ENCODE results near the gene SLC5A10. TPM values are rescaled to one million over a fixed set of nuclear protein-coding genes. Genes with fewer than 3 reads are reported as not detected.

The SLC5A10 gene
- polyA plus RNA-seq, 10 donors, result 0.08 to 0.29 (median 0.19) TPM; not detected in 2

DNA sequence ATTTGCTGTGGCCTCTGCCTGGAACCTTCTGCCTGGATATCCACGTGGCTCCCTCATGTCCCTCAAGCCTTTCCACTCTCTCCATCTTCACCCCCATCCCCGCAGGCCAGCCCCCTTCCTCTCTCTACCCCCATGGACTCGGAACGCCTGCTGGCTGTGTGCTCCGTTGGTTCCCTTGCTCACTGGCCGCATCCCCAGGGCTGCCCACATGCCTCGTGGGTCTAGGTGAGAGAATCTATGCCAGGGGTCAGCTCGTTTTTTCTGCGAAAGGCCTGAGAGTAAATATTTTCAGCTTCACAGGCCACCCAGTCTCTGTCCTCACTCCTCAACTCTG, 12.0 kb downstream of the SLC5A10 start:
- DNase-seq, result no peak

DNA sequence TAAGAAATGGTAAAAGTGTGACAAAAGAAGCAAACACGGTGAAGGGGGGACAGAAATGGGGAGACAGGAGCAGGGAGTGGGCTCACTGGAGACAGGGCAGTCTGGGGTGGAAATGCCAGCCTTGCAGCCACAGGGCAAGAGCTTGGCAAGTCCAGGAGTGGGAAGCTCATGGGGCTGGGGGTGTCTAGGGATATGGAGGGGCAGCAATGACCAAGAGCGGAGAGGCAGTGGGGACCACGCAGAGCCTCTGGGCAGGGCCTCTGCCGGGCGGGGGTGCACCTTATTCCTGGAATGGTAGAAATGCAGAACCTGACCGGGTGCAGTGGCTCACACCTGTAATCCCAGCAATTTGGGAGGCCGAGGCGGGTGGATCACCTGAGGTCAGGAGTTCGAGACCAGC, 12.6 kb downstream of the SLC5A10 start:
- DNase-seq, result no peak

DNA sequence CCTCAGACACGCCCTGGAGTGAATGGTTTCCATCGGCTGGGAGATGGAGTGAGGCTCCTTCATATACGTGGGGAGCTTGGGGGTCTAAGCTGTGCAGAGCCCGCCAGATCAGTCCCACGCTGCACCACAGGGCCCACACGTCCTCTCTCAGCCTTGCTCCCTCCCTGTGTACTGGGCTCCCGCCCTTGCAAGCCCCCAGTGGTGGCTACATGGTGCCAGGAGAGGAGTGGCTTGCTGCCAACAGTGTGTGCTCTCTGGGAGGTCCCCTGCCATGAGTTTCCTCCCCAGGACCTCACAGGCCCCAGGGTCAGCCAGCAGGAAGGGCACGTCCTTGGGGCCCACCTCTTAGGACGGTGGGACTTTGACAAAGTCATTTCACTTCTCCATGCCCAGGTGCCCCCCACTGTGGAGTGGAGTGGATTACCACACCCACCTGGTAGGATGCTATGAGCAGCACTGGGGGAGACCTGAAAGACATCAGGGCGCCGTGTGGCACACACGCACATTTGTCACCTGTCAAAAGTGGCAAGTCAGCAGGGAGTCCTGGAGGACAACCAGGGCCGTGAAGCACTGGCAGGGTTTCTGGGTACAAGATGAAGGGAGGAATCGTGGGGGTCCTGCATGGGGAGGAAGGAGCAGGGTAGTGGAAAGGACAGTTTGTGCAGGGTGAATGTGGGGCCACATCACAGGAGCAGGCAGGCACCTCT, 13.7 kb downstream of the SLC5A10 start:
- DNase-seq, result no peak

DNA sequence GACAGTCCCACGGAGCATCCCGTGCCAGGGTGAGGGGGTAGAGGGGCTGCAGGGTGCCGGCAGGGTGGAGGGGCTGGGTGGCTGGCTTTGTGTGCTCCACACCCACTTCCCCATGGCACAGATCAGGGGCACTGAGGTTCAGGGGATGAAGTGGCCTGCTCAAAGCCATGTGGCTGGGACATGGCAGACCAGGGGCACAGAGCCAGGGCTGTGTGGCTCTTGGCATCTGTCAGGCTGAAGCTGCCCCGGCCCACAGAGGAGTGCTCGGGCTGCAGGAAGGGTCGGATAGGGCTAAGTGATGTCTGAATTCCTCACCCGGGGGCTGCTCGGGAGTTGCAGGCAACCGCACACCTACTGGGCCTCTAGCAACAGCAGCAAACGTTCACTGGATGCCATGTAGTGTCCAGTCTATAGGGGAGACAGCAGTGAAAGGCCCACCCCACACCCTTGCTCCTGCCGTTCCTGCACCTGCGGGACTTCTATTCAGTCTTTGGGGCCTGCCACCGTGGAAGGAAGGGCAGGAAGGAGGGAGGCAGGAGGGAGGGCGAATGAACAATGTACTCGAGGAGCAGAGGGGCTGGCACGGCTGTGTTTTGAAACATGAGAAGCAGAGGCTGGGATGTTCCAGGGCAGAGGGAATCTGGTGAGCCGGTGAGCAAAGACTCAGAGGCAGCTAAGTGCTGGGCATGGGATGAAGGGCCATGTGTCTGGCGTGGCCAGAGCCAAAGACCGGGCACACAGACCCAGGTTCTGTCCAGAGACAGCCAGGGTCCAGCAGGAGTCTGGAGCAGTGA, 15.1 kb downstream of the SLC5A10 start:
- DNase-seq, result peak in 1 of 3 donors; percentile 32

DNA sequence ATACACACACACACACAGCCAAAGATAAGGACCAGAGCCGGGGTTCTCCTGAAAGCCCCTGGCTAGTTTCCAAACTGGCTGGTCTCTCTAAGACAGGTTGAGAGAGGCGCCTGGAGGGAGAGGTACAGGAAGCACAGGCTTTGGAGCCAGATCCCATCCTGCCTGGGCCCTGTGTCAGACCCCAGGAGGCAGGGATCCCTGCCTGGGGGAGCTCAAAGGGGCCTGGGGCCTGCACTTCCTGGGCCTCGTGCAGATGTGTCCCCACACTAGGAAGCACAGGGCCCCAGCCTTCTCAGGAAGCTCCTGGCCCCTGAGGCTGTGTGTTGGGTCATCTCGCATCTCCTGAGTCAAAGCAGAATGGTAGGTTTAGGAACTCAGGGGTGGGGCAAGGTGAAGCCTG, 16.0 kb downstream of the SLC5A10 start:
- DNase-seq, result no peak

DNA sequence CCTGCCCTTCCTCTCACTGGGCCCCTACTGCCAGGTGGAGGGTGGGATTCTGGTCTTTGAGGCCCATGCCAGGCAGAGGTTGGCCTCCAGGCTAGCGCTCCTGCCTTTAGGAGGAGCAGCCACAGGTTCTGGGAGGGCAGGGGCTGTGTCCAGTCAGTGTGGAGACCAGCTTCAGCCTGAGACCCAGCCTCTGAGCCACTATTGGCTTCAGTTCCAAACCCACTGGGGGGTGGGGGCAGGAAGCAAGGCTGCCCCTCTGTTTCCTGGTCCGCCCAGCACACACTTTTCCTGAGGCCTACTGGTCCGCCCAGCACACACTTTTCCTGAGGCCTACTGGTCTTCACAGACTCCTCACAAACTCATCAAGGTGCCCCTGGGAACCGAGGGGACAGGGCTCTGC, 16.4 kb downstream of the SLC5A10 start:
- peak in 1 of 3 donors; percentile 21 for DNase-seq

DNA sequence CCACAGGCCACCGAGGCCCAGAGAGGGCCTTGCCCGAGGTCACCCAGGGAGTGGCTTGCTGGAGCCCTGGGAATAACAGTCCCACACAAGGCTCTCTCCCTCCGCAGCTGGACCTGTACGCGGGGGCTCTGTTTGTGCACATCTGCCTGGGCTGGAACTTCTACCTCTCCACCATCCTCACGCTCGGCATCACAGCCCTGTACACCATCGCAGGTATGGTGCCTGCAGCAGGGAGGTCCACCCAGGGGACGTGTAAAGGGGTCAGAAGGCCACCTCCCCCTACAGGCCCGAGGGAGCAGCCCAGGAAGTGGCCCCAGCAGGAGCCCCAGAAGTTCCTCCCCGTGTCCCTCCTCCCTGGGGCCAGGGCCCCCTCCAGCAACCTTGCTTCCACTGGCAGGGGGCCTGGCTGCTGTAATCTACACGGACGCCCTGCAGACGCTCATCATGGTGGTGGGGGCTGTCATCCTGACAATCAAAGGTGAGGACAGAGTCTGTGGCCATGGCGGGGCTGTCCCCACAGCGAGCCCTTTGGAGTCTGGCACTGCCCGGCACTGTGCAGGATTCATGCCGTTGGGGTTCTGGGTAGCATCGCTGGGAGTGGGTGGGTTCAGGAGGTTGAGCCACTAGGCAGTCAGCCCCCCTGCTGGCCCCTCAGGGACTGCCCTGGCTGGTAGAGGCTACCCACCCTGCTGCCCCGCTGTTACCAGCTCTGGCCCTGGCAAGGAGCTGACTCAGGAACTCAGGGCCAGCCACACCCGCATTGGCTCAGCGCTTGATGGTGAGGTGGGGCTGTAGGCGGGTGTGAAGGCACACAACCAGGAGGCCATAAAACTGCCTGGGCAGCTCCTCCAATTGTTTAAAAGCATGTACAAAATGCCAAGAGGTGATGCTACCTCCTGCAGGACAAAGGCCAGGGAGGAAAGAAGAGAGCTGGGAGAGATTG, 17.3 kb downstream of the SLC5A10 start:
- DNase-seq, result no peak

DNA sequence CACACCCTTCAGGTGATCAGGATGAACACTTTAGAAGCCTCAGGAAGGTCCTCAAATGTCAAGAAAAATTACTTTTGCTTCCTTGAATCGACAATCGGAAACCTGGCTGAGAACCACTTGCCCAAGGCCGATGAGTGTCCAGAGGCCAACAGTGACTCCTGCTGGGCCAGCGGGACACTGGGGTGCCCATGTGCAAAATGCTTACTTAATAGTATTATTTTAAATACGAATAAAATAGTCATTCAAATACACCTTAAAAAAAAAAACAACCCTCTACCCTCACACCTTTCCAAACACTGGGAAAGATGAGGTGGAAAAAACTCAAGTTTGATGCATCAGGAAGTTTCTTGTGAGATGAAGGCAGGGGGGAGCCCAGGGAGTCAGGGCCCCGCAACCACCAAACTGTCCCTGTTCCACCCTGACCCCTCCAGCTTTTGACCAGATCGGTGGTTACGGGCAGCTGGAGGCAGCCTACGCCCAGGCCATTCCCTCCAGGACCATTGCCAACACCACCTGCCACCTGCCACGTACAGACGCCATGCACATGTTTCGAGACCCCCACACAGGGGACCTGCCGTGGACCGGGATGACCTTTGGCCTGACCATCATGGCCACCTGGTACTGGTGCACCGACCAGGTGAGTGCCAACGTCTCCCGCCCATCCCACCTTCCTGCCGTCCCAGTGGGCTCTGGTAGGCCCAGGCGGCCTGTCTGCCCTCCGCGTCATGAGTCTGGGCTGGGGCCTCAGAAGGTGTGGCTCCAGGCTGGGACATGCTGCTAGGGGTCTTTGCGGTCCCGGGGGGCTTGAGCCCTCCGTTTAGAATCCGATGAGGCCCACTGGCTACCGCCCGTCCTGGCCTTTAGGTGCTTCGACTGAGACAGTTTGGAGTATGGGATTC, 18.9 kb downstream of the SLC5A10 start:
- no peak for DNase-seq

DNA sequence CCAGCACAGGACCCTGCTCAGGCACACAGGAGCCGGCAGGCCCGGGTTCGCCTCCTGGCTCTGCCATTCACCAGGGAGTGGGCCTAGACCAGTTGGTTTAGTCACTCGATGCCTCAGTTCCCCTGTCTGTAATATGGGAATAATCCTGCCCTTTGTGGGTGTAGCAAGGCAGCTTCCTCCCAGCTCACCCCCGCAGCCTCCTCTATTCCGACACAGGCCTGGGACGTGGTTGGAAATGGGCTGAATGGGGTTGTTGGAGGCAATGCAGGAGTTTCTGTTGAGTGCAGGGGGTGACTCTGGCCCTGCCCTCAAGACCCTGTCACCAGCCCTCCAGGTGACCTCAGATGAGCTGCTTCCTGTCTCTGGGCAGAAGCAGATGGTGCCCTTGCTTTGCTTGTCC, 19.8 kb downstream of the SLC5A10 start:
- no peak for DNase-seq

DNA sequence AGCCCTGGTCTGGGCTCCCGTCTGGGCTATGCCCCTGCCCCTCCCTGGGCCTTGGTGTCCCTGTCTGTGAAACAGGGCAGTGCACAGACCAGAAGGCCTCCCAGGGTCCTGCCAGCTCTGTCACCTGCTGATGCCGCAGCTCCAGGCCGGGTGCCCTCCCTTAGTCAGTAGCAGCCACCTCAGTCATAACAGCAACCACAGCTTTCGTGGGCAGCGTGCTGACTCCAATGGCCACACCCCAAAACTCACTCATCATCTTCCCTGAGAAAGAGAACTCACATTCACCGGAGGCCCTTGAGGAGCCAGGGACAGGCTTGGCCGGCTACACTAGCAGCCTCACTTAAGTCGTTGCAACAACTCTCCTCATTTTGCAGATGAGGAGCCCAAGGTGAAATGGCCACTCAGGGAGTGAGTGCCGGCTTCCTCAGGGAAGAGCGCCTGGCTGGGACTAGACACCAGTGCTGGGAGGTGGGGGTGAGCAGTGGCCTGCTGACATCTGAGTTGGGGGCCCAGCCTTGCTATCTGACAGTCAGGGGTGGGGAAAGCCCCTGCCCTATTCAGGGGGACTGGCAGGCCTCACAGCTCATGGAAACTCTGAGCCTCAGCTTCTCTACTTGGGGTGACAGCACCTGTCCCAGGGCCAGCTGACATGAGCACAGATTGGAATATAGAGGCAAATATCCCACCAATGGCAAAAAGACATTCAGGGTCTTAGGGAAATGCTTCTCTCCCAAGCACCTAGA, 22.6 kb downstream of the SLC5A10 start:
- DNase-seq, result no peak

DNA sequence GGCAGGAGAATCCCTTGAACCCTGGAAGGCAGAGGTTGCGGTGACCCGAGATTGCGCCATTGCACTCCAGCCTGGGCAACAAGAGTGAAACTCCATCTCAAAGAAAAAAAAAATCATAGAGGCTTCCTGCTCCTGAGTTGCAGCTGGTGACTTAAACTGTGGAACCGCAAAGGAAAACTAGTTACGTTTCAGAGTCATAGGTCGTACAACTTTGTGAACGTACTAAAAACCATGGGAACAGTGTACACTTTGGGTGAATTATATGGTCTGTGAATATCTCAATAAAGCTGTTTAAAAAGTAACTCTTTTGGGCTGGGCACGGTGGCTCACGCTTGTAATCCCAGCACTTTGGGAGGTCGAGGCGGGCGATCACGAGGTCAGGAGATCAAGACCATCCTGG, 23.6 kb downstream of the SLC5A10 start:
- DNase-seq, result no peak

DNA sequence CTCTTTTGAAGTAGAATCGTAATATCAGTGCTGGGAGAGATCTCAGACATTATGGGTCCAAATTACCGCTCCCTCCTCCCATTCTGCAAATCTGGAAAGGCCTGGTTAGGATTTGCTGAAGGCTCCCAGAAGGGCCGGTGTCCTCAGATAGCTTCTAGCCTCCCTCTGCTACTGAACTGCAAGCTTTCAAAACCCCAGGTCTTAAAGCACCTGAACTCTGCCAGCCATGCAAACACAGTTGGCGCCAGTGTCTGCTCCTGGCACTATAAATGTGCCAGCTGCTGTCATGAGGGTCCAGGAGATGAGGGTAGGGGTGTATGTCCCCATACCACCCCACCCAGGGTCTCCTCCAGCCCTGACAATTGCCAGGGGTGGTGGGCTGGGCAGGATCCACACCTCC, 24.2 kb downstream of the SLC5A10 start:
- no peak for DNase-seq

DNA sequence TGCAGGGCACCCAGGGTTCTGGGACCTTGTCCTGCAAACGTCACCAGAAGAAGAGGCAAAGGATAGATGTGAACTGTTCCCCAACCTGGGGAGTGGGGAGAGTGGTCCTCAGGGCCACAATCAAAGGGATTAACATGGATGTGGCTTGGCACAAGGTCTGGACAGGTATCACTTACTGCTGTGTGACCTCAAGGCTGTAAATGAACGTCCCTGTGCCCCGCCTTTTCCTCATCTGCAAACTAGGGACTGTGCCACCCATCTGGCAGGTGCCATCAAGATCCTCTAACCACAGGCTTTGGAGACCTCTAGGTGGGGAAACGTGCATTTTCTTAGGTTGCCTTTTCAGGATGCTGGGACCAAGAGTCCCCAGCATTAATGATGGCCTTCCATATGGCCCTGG, 25.1 kb downstream of the SLC5A10 start:
- no peak for DNase-seq

DNA sequence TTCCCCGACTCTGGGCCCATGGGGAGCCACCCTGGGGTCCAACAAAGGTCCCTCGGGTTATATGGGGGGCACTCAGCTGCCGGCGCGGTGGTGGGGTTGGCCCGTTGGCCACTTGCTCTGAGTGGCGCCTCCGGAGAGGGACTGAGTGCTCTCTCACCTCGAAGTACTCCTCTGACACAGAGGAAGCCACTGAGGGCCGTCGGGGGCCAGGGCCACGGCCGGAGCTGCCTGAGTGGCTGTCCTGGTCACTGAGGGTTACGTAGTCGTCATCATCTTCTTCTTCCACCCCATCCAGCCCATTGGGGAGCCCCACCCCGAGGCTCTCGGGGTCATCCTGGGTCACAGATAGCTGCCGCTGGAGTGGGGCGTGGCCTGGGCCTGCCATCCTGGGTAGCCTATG, 25.7 kb downstream of the SLC5A10 start:
- DNase-seq, result no peak

DNA sequence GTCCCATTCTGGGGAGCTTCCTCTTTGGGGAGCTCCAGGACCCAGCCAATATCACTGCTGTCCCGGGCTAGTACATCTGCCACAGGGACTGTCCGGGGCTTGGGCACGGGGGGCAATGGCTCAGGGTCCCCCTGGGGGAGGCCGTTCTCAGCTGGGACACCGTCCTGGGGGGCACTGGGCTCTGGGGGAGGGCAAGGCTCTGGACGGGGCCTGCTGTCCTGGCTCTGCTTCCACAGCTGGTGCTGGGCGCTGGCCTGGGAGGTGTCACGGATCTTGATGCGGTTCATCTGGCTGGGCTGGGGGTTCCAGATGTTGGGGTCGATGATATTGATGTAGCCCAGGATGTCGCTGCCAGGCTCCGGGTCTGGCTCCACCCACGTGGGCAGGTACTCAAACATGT, 26.1 kb downstream of the SLC5A10 start:
- no peak for DNase-seq

DNA sequence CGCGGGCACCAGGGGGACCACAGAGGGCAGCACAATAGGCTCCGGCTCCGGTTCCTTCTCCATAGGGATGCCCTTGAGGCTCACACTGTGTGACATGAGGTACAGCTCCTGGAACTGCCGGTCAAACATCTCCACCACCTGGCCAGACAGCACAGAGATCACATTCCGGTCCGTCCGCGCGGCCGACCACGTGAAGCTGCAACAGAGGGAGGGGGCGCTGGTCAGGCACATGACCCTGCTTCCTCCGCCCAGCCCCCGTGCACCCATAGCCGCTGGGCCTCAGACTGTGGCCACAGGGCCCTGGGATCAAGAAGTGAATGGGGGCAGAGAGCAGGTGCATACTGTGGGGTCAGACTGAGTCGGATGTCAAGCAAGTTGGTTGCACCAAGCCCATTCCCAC, 26.7 kb downstream of the SLC5A10 start:
- no peak for DNase-seq

DNA sequence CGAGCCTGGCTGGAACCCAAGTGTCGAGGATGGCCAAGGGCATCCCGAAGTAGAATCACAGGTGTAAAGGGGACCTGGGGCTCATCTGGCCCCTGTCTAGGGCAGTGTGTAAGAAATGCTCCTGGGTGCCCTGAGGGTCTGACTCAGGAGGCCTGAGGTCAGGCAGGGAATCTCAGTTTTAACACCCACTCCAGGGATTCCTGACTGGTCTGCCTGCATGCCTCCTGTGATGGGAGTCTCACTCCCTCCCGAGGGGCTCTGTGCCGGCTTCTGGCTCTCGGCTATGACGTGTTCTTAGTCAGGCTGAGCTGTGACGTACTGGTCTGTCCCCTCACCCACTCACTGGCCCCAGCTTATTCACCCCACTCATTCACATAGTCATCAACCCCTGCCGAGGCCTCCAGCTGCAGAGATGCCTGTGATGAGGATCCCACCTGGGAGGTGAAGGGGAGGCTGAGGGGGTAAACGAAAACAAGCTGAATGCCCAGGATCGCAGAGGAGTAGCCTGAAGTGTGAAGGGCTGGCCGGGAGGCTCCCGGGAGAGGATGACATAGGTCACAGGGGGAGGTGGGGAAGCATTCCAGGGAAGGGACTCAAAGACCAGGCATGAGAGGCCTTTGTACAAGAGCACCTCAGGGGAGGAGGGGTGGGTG, 28.8 kb downstream of the SLC5A10 start:
- DNase-seq, result no peak

DNA sequence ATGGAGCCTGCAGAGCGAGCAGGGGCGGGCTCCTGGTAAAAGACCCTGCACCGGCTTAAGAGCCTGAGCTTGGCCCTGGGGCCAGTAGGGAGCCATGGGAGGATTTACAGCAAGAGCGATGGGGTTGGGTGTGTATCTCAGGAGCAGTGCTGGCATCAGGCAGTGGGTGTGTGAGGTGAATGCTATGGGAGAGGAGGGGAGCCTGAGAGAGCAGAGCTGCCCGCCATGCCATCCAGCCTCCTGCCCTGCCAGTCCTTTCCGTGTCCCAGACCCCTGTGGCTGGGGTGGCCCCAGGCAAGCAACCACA, 29.3 kb downstream of the SLC5A10 start:
- DNase-seq, result no peak

DNA sequence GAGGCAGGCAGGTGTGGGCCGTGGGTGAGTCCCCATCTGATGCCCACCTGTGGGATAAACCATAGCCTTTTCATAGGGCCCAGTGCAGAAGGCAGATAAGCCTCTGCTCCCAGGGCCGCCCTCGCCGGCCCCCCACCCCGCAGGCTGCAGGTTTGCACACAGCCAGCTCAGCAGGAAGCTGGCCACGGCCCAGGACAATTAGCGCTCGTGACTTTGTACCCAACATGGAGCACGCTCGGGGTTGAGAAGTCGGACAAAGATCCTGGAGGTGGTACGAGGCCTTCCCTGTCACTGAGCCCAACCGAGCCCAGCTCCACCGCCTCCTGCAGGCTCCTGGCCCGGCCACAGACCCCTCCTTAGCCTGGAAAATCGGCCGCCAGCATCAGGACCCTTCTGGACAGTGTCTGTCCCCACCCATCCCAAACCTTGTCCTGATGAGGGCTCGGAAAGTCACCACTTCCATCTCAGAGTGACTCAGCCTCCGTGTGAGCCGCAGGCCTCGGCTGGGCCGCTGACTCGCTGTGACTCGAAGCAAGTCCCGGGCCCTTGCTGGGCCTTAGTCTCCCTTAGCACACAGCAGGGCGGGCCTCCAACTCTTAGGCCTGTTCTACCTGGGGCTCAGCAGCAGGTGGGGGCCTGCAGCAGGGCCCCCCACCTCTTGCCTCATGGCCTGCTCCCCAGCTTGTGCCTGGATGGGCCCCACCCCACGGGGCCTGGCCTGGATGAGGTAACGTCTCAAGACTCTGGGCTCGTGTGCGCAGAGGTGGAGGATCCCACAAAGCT, 29.9 kb downstream of the SLC5A10 start:
- DNase-seq, result peak in 2 of 3 donors; percentile 33 to 38
